Left colon (tissue), 2 donors: ENCODE data around the gene STPG3. TPM values are rescaled to one million over a fixed set of nuclear protein-coding genes. Genes with fewer than 3 reads are reported as not detected.
A peak's percentile ranks its signal among the peaks of the same experiment; 100 is the strongest.

Source experiments
- ATAC-seq: fragments of 200-7000 bp; cut with Tn5 transposase; one replicate; pipeline ENCODE4 v1.9.1; 2020; ENCODE audit warnings: mild to moderate bottlenecking, moderate library complexity
- DNase-seq, 2 donors: peaks; one replicate each; pipeline ENCODE4 v3.0.0-alpha.2; 2020
- intact Hi-C, 2 donors: fragments of 100-400 bp; cut with DNase I in 1 of 2; cut with micrococcal nuclease in 1 of 2; formaldehyde crosslinking; loops; one replicate each; pipeline versions ENCODE4 v1.11.2 to v1.14.0; 2022; cut with DNase I, micrococcal nuclease
- total RNA-seq, 2 donors: library from RNA; stranded (reverse); fragmentation: NEBNext Ultra II Directional; extraction: Animal tissue kit (Norgen Biotek cat#: 25700); gene quantifications; one replicate each; pipeline ENCODE4 v1.2.1, GENCODE V29; 2021
- donor health status: DM: no; HTN: no; CAD: no.
- donor health status: DM: yes; HTN: yes; CAD: no.

Gene STPG3
- total RNA-seq, 2 donors from 2014 or later, result not detected

GRCh38 chr9:137293094-137293481 is 42.0 kb downstream of the STPG3 start:
- ATAC-seq (no peak), DNase-seq (peak; percentile 25 to 38)
- intact Hi-C loops, result loop anchor here in 1 of 2 donors (10.0 kb wide), 1 partner anchor 112 kb away; no protein-coding TSS in a partner anchor

- intact Hi-C loops, result loop anchor here in 1 of 2 donors (10.0 kb wide), 1 partner anchor 111 kb away; no protein-coding TSS in a partner anchor
- peak; percentile 84 to 91 for DNase-seq
- ATAC-seq, result peak; percentile 55
These were observed 42.5 kb downstream of the STPG3 start for GRCh38 chr9:137293482-137294090.

GRCh38 chr9:137294091-137294680 is 43.1 kb downstream of the STPG3 start:
- DNase-seq, result peak; percentile 79 to 84
- intact Hi-C loops, result loop anchor here in 1 of 2 donors (10.0 kb wide), 1 partner anchor 111 kb away; no protein-coding TSS in a partner anchor

GRCh38 chr9:137294681-137295237 is 43.7 kb downstream of the STPG3 start:
- ATAC-seq (no peak), DNase-seq (peak in 1 of 2 donors; percentile 48)
- intact Hi-C loops, result loop anchor here in 1 of 2 donors (10.0 kb wide), 1 partner anchor 110 kb away; no protein-coding TSS in a partner anchor

More at GRCh38 chr9:137294091-137294680, 43.1 kb downstream of the STPG3 start:
- peak; percentile 33 for ATAC-seq

GRCh38 chr9:137295238-137295811 is 44.2 kb downstream of the STPG3 start:
- DNase-seq (peak; percentile 36 to 57), ATAC-seq (peak; percentile 15)
- intact Hi-C loops, result loop anchor here in 1 of 2 donors (10.0 kb wide), 1 partner anchor 109 kb away; no protein-coding TSS in a partner anchor

- intact Hi-C loops, result loop anchor here in 1 of 2 donors (10.0 kb wide), 1 partner anchor 109 kb away; no protein-coding TSS in a partner anchor
- DNase-seq, result peak in 1 of 2 donors; percentile 54
- ATAC-seq, result peak; percentile 4
These were observed 45.0 kb downstream of the STPG3 start for GRCh38 chr9:137295849-137296669.

- intact Hi-C loops, result loop anchor here in 1 of 2 donors (10.0 kb wide), 1 partner anchor 108 kb away; no protein-coding TSS in a partner anchor
- DNase-seq (peak; percentile 44 to 75), ATAC-seq (peak; percentile 20)
These were observed 45.9 kb downstream of the STPG3 start for GRCh38 chr9:137296670-137297664.

GRCh38 chr9:137297966-137298365 is 46.9 kb downstream of the STPG3 start:
- intact Hi-C loops, result loop anchor here in 1 of 2 donors (10.0 kb wide), 1 partner anchor 107 kb away; no protein-coding TSS in a partner anchor
- ATAC-seq (no peak), DNase-seq (peak; percentile 56 to 64)

GRCh38 chr9:137298401-137299202 is 47.5 kb downstream of the STPG3 start:
- DNase-seq, result peak; percentile 70 to 79
- intact Hi-C loops, result loop anchor here in 1 of 2 donors (10.0 kb wide), 1 partner anchor 106 kb away; no protein-coding TSS in a partner anchor
- peak; percentile 4 for ATAC-seq

GRCh38 chr9:137299203-137299565 is 48.1 kb downstream of the STPG3 start:
- peak in 1 of 2 donors; percentile 38 for DNase-seq
- intact Hi-C loops, result loop anchor here in 1 of 2 donors (10.0 kb wide), 1 partner anchor 106 kb away; no protein-coding TSS in a partner anchor

GRCh38 chr9:137299938-137300337 is 48.9 kb downstream of the STPG3 start:
- ATAC-seq, result no peak
- peak in 1 of 2 donors; percentile 50 for DNase-seq
- intact Hi-C loops, result loop anchor here in 1 of 2 donors (10.0 kb wide), 1 partner anchor 105 kb away; no protein-coding TSS in a partner anchor

More at GRCh38 chr9:137299203-137299565, 48.1 kb downstream of the STPG3 start:
- ATAC-seq, result no peak

- ATAC-seq (no peak), DNase-seq (peak in 1 of 2 donors; percentile 29)
- intact Hi-C loops, result no loop called here
These were observed 49.5 kb downstream of the STPG3 start for GRCh38 chr9:137300567-137301080.

GRCh38 chr9:137301081-137301947 is 50.2 kb downstream of the STPG3 start:
- intact Hi-C loops, result no loop called here
- ATAC-seq, result no peak
- peak in 1 of 2 donors; percentile 47 for DNase-seq

- ATAC-seq (peak; percentile 29), DNase-seq (peak; percentile 92 to 97)
- intact Hi-C loops, result no loop called here
These were observed 51.0 kb downstream of the STPG3 start, which contains the start of gene NRARP for GRCh38 chr9:137302118-137302448. NRARP (minus strand) TSS chr9:137302271; CDS start chr9:137301928, 343 bp downstream.
